EH (cell line): Measurements from ENCODE around the gene NYAP1.
A peak's percentile ranks its signal among the peaks of the same experiment; 100 is the strongest.
"Not testable (repeated sequence)": the region's sequence is repeated elsewhere in the genome, so short reads cannot be mapped to it uniquely, and the experiment has no call there.

Source experiments
- DNase-seq: peaks from one replicate; pipeline ENCODE4 v3.0.0-alpha.2; 2015; ENCODE audit warnings: low read depth

NYAP1 gene

DNA sequence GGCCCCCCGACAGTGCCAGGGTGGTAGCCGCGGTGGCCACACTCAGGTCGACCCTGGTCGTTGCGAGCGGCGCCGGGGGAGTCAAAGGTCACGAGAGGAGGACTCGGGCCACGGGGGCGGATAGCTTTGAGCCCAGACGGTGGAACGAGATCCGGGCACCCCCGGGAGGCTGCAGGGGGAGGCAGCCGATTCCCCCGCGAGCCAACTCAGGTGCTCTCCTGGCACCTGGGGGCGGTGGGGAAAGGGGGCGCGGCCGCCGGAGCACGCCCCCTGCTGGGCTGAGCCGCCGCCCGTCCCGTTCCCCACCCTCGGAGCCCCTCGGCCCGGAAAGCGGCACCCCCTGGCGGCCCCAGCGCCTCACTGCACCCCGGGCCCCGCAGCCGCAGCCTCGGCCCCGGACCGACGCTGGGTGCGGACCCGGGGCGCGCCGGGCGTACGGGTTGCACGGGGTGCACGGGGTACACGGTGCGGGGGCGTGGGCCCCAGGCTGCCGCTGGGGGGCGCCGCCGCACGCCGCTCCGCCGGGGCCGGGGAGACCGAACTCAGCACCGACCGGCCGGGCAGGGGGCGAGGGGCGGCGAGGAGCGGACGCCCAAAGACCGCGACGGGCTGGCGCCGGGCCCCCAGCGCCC is 521 bp upstream of the NYAP1 start:
- DNase-seq = peak; percentile 57

DNA sequence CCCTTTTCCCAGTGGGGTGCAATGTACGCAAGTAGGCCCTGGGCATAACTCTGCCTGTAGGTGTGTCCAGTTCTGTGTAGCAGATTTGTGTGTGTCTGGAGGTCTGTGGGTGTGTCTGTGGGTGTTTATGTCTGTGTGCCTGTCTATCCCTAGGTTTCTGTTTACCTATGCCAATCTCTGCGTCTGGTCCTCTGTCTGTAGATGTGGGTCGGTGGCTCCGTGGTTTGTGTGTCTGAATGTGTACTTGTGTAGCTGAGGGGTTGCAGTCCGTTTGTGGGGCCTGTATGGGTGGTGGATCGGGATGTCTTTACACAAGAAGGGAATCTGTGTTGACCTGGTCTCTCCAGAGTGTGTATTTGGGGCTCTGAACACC is 932 bp downstream of the NYAP1 start:
- DNase-seq = no peak

- DNase-seq = no peak
These were observed 1.7 kb downstream of the NYAP1 start for GRCh38 chr7:100485471-100485876.

GRCh38 chr7:100486111-100486636 is 2.4 kb downstream of the NYAP1 start:
- DNase-seq = no peak

- DNase-seq = peak; percentile 51
These were observed 3.2 kb downstream of the NYAP1 start for GRCh38 chr7:100486753-100487446.

DNA sequence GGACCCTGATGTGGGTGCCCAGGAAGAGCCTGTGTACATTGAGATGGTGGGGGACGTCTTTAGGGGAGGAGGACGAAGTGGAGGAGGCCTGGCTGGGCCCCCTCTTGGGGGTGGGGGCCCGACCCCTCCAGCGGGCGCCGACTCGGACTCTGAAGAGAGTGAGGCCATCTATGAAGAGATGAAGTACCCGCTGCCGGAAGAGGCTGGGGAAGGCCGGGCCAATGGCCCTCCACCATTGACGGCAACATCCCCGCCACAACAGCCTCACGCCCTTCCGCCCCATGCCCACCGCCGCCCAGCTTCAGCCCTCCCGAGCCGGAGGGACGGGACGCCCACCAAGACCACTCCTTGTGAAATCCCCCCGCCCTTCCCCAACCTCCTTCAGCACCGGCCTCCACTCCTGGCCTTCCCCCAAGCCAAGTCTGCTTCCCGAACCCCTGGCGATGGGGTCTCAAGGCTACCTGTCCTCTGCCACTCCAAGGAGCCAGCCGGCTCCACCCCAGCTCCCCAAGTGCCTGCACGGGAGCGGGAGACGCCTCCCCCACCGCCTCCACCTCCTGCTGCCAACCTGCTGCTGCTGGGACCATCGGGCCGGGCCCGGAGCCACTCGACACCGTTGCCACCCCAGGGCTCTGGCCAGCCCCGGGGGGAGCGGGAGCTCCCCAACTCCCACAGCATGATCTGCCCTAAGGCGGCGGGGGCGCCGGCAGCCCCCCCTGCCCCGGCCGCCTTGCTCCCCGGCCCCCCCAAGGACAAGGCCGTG is 4.8 kb downstream of the NYAP1 start:
- DNase-seq = no peak

DNA sequence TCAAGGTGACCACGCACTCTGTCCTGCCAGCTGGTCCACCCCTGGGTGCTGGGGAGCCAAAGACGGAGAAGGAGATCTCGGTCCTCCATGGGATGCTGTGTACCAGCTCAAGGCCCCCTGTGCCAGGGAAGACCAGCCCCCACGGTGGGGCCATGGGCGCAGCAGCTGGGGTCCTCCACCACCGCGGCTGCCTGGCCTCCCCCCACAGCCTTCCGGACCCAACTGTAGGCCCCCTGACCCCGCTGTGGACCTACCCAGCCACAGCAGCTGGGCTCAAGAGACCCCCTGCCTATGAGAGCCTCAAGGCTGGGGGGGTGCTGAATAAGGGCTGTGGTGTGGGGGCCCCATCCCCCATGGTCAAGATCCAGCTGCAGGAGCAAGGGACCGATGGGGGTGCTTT is 5.4 kb downstream of the NYAP1 start:
- DNase-seq = no peak

DNA sequence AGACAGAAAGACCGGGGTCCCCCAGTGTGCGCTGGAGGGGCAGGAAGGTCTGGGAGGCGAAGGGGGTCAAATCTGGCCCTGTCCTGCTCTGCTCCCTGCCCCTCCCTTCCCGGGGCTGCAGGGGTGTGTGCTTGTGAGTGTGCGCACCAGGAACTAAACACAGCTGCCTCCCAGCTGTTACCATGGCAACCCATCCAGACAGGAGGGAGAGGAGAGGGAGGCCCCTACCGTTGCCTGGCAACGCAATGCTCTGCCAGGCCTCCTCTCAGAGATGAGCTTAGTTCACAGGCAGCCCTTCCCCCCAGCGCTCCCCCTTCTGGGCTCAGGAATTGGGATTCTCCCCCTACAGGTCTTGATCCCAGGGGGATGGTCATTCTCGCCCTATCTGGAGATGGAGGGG is 6.1 kb downstream of the NYAP1 start:
- peak; percentile 91 for DNase-seq

GRCh38 chr7:100490483-100491191 is 6.9 kb downstream of the NYAP1 start:
- no peak for DNase-seq

GRCh38 chr7:100491192-100491578 is 7.5 kb downstream of the NYAP1 start:
- no peak for DNase-seq

- no peak for DNase-seq
These were observed 9.2 kb downstream of the NYAP1 start for GRCh38 chr7:100492738-100493475.

GRCh38 chr7:100493476-100494264 is 9.9 kb downstream of the NYAP1 start:
- DNase-seq = no peak

- no peak for DNase-seq
These were observed 12.8 kb downstream of the NYAP1 start for GRCh38 chr7:100496509-100496908.

DNA sequence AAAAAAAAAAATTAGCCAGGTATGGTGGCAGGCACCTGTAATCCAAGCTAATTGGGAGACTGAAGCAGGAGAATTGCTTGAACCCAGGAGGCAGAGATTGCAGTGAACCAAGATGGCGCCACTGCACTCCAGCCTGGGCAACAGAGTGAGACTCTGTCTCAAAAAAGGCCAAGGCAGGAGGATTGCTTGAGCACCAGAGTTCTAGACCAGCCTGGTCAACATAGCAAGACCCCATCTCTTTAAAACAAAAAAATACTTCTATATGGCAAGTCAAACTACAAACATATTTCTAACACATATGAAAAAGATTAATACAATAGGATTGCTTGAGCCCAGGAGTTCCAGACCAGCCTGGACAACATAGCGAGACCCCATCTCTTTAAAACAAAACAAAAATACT is 17.0 kb downstream of the NYAP1 start:
- DNase-seq = not testable (repeated sequence)

DNA sequence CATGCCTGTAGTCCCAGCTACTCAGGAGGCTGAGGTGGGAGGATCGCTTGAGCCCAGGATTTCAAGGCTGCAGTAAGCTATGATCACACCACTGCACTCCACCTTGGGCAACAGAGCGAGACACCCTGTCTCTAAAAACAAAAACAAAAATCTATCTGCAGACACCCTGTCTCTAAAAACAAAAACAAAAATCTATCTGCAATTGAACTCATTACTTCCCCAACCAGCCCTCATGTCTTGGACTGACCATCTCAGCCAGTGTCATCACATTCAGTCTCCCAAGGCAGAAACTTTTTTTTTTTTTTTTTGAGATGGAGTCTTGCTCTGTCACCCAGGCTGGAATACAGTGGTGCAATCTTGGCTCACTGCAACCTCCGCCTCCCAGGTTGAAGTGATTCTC is 20.3 kb downstream of the NYAP1 start:
- not testable (repeated sequence) for DNase-seq

DNA sequence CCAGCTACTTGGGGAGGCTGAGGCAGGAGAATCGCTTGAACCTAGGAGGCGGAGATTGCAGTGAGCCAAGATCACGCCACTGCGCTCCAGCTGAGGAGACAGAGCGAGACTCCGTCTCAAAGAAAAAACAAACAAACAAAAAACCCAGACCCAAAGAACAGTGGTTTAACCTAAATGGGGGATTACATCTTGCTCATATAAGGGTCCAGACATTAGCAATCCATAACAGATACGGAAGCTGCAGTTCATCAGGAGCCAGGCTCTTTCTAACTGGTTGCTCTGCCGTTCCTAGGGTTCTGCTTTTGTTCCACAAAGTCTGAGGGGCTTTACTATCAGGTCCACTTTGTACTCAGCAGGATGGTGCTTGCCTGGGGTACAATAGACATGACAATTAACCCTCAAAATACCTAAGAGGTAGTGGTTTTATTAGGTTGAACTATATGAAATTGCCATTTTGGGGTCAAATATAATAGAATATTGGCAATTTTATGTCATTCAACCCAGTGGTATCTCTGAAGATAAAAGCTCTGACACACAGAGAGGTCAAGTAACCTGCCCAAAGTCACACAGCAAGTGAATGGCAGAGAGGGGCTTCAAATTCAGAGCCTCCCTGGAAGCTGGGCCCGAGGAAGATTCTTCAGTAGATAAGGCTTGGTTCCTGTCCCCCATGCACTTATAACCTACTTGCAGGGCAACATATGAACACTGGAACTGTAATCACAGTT is 21.3 kb downstream of the NYAP1 start:
- no peak for DNase-seq

- no peak for DNase-seq
These were observed 22.7 kb downstream of the NYAP1 start for GRCh38 chr7:100506356-100506923.

DNA sequence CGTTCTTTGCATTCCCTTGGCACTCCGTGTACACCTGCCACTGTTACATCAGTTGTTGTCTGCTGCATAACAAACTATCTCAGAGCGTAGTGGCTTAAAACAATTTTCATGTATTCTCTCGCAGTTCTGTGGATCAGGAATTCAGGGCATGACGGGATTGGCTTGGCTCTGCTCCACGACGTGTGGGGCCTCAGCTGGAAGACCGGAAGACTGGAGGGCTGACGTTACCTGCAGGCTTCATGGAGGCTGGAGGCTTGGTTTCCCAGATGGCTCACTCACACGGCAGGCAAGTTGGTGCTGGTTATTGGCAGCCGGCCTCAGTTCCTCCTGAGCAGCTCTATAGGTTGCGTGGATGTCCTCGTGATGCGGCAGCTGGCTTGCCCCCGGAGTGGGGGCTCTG is 25.5 kb downstream of the NYAP1 start:
- peak; percentile 83 for DNase-seq

GRCh38 chr7:100510437-100511239 is 26.9 kb downstream of the NYAP1 start:
- DNase-seq = no peak
